HG03565 (cell line): ENCODE results near the gene SSUH2.

Experiments used
- ATAC-seq: cut with Tn5 transposase; IDR thresholded peaks from one replicate; pipeline ENCODE4 v1.9.1; 2021; ENCODE audit warnings: mild to moderate bottlenecking, moderate library complexity; ENCODE audit not compliant: unreplicated experiment

SSUH2 gene

GRCh38 chr3:8642001-8642400, 2.6 kb downstream of the SSUH2 start:
- ATAC-seq, result no peak

- ATAC-seq, result no peak
Observed at GRCh38 chr3:8641472-8641871, 3.1 kb downstream of the SSUH2 start.

GRCh38 chr3:8640223-8640622, 4.4 kb downstream of the SSUH2 start:
- no peak for ATAC-seq

DNA sequence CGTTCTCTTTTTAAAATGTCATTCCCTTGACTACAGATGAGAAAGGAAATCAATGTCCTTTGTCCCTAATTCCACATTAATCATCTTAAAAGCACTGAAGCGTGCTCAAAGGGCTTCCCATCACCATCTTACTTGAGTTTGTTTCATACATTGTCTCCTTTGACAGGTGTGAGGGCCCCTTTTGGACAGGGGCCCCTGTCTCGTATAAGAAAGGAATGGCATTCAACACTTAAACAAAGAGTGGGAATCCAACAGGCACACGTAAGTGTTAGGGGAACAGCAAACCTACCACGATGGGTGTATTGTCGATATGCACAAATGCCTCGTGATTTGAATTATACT, 5.0 kb downstream of the SSUH2 start:
- no peak for ATAC-seq

- no peak for ATAC-seq
Observed at GRCh38 chr3:8638994-8639658, 5.5 kb downstream of the SSUH2 start.

DNA sequence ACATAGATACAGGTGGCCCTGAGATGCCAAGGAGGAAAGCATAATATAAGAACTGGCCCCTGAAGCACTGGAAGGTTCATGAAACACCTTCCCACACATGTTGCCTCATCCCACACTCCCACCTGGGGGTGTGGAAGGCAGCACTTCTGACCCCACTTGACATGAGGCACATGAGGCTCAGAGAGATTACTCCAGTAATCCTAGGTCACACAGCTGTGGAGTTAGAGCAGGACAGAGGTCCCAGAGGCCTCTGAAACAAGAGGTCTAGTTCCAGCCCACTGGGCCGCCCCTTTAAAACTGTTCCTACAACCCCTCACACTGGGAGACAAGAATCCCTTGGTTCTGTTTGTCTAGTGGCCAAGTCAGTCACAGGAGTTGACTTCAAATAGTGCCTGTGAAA, 7.2 kb downstream of the SSUH2 start:
- ATAC-seq, result no peak

DNA sequence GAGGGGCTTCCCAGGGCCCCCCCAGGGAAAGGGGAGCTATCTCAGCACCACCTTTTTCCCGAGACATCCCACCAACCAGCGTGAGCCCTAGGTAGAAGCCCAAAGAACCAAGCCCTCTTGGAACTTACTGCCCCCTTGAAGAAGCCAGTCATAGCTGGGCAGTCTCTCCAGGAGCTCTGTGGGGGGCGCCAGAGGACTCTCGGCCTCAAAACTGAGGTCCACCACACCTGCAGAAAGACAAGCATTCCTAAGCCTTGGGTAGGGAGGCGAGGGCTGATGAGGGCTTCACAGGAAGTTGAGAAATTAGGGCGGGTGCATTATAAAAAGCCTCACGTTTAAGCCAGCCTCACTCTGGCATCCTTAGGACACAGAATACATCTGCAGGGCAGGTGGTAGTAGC, 9.0 kb downstream of the SSUH2 start:
- no peak for ATAC-seq

- no peak for ATAC-seq
Observed at GRCh38 chr3:8635125-8635524, 9.5 kb downstream of the SSUH2 start.

- ATAC-seq, result no peak
Observed at GRCh38 chr3:8632402-8633237, 12.0 kb downstream of the SSUH2 start.

GRCh38 chr3:8631661-8632060, 12.9 kb downstream of the SSUH2 start:
- no peak for ATAC-seq

DNA sequence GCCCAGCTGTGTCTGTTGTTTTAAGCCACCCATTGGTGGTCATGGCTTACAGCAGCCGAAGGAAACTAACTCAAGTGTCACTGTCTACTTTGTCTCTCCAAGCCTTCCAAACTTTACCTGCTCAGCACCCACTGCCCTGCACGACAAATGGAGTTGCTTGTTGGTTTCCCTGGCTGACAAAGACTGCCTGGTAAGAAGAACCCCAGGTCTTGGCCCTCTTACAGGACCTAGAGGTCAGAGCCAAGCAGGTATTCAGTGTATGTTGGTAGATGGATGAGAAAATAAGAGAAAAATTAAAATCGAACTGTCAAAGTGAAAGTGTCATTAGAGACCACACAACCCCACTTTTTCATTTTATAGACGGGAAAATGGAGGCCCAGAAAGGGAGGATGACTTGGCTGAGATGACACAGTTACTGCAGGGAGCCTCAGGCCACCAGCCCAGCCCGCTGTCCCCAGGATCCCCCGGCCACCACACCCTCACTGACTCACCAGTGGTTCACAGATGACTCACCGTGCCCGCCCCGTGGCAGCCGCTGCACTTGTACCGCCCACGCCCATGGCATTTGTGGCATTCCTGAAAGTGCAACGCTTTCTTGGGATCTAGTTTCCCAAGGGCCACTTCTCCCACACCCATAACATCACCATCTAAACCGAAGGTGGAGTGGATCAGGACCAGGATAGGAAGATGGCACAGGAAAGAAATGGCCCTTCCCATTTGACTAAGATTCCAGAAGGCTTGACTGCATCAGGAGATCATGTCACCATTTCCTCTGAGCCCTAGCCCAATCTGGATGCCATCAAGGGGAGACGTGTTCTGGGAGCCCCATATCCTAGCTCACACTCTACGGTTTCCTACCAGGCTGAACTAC, 15.2 kb downstream of the SSUH2 start:
- peak; percentile 72 for ATAC-seq

GRCh38 chr3:8627949-8628348, 16.6 kb downstream of the SSUH2 start:
- ATAC-seq, result no peak

DNA sequence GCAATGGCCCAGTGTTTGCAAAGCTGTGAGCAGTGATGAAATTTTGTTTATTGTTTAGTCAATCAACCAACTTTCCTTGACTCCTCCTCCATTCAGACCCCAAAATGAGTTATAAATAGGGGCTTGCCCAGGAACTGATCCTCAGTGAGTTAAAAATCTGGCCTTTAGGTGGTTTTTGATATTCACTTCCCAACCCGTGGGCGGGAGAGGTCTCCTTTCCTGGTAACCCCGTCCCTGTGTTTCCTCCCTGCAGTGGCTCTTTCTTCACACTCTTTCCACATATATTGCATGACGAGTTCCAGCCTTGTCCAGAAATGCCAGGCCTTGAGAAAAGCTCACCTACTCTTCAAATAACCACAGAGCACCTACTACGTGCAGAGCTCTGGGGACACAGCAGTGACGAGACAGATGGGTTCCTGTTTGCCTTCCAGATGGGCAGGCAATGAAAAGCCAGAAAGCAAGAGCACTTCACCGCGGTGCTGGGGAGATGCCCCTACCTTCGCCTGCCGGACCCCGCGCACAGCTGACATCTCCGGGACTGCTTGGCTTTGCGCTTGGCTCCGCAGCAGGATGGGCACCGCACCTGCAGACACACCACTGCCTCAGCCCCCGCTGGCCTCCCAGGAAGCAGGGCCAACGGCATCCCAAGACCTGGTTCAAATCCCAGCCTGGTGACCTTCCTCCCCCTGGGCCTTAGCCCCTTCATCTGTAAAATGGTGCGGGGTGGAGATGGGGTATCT, 17.2 kb downstream of the SSUH2 start:
- ATAC-seq, result no peak

DNA sequence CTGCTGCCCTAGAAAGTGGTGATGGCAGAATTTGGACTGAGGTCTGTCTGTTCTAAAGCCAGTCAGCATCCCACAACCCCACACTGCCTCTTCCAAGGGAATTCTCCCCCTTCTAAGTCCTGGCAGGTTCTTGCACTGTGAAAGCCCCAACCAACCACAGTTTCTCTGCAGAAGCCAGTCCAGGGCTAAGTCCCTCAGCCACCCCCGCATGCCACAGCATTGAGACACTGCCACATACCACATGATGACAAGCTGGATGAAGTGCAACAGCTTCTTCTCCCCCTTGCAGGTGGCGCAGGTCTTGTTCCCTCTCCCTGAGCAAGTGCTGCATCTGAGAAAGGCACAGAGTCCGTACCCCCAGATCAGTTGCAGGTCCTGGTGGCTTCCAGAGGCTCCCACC, 18.6 kb downstream of the SSUH2 start:
- ATAC-seq, result no peak

GRCh38 chr3:8624612-8625011, 20.0 kb downstream of the SSUH2 start:
- no peak for ATAC-seq

DNA sequence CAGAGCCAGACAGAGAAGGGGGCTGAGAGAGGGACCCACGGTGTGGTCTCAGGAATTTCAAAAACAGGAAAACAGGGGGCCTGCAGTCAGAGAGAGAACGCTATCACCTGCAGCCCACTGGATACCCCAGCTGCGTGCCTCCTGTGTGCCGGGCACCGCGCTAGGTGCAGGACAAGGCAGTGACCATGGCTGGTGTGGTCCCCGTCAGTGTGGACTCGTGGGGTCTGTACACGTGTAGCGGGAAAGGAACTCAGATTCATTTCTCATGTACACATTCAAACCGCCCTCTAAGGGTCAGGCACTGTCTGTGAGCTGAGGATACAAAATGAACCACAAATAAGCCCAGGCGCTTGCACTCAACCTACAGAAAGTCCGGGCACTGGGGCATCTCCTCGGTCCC, 20.9 kb downstream of the SSUH2 start:
- ATAC-seq, result no peak

GRCh38 chr3:8622873-8623691, 21.5 kb downstream of the SSUH2 start:
- ATAC-seq, result peak; percentile 80

DNA sequence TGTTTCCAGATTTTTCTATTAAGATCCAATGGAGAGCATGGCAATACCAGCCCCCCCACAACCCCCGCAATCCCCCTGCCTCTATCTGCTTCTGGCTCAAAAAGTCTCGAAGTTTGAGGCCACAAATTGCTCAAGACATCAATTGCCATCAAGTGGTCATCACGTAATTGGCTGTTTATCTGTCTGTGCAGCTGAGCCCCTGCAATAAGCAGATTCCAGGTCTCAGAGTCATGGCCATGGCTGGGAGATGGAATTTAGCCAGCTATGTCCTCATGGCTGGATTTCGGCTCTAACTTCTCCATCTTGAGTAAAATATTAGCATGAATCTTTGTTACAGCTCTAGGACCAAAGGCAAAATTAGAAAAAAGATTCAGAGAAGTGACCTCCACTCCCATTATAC, 22.7 kb downstream of the SSUH2 start:
- ATAC-seq, result no peak

DNA sequence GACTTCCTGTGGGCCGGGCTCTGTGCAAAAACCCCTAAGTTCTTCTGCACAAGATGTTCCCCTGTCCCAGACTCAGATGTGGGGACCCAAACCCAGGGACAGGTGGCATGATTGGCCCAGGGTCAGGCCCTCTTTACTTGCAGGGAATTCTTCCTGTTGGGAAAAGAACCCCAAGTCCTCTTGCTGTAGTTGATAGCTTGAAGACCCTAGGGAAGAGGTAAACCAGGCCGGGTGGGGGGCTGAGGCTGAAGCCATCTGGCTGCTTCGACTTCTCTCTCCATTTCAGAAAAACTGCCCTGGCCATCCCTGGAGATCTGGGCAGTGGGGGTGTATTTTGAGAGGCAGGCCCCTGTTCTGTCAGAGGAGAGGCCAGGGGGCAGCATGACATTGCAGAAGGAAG, 23.5 kb downstream of the SSUH2 start:
- ATAC-seq, result no peak

- no peak for ATAC-seq
Observed at GRCh38 chr3:8619548-8619947, 25.1 kb downstream of the SSUH2 start.
